Measurements from ENCODE around the gene CD44.

DNA sequence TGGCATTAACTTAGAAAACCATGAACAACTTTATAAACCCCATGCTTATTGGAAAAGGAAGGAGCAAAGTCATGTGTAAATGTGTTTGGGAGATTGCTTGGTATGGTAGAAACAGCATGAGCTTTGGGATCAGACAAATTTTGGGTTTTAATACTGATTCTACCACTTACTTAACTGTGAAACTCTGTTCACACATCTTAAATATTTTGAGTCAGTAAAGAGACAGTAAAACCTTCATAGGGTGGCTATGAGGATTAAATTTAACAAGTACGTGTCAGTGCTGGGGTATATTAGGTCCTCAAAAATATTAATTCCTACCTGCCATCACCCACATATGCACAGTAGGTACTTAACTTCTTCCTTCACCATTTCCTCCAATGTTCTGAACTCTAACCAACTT, 96.5 kb downstream of the CD44 start:
- TF ChIP-seq, protein P1, sequence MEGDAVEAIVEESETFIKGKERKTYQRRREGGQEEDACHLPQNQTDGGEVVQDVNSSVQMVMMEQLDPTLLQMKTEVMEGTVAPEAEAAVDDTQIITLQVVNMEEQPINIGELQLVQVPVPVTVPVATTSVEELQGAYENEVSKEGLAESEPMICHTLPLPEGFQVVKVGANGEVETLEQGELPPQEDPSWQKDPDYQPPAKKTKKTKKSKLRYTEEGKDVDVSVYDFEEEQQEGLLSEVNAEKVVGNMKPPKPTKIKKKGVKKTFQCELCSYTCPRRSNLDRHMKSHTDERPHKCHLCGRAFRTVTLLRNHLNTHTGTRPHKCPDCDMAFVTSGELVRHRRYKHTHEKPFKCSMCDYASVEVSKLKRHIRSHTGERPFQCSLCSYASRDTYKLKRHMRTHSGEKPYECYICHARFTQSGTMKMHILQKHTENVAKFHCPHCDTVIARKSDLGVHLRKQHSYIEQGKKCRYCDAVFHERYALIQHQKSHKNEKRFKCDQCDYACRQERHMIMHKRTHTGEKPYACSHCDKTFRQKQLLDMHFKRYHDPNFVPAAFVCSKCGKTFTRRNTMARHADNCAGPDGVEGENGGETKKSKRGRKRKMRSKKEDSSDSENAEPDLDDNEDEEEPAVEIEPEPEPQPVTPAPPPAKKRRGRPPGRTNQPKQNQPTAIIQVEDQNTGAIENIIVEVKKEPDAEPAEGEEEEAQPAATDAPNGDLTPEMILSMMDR (IDR thresholded peaks at IDR 0.05) = no peak
- no peak for TF ChIP-seq POLR2AphosphoS5 (IDR thresholded peaks at IDR 0.05)
